ENCODE measurements around the gene KCND2. TPM values are rescaled to one million over a fixed set of nuclear protein-coding genes. Genes with fewer than 3 reads are reported as not detected.
"Not testable (repeated sequence)": the region's sequence is repeated elsewhere in the genome, so short reads cannot be mapped to it uniquely, and the experiment has no call there.

The KCND2 gene
- total RNA-seq, 2 experiments from 2014 or later = not detected

DNA sequence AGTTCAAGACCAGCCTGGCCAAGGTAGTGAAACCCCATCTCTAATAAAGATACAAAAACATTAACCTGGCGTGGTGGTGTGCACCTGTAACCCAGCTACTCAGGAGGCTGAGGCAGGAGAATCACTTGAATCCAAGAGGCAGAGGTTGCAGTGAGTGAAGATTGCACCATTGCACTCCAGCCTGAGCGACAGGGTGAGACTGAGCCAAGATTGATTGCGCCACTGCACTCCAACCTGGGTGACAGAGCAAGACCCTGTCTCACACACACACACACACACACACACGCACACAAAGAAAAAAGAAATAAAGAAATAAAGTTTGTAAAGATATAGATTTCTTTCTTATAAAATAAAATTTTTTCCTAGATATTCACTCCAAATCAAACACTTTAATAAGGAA, 305.7 kb downstream of the KCND2 start:
- H3K27ac Mint-ChIP-seq; ATAC-seq; POLR2A ChIA-PET; CTCF ChIA-PET; H3K4me3 Mint-ChIP-seq; H3K9me3 Mint-ChIP-seq (ENCODE audit: insufficient read depth); H3K36me3 Mint-ChIP-seq (ENCODE audit: low read depth); H3K4me1 Mint-ChIP-seq (ENCODE audit: low read depth); H3K27me3 Mint-ChIP-seq (ENCODE audit: low read depth); DNase-seq: not testable (repeated sequence)

GRCh38 chr7:120582916-120583315, 309.9 kb downstream of the KCND2 start:
- ATAC-seq = no peak
- no peaks in the 10 kb centered on the region for H3K4me1 Mint-ChIP-seq (ENCODE audit: low read depth)

DNA sequence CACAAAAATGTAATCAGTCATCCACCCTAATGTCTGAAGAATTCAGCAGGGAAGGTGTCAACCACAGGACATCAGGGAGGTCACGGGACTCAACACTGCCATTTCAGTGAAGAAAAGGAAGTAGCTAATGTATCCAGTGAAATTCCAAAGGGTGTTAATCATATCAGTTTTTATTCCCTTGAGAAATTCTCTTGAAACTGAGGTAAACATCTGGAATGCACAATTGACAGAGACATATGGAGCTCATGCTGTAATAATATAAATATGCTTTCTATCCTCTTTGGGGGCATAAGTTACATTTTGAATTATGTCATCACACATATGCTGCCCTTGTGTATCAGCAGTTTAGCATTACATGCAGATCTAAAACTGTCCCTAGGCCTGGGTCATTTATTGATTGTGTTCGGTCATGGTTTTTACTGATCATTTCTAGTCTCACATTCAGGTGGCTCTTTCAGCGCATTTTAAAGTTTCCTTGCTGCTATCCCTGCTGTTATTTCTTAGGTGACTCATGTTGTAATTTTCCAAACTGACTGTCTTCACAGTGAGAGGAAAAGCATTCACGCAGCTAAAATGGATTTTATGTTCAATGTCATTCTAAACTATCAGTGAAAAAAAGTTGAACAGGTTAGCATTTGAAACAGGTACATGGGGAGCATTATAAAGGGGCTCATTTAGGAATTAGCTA, 311.1 kb downstream of the KCND2 start:
- Mint-ChIP-seq H3K9me3 (ENCODE audit: insufficient read depth) (no peaks in the 10 kb centered on the region), H3K4me3 (no peak overlapping the region), H3K4me1 (ENCODE audit: low read depth) (no peaks in the 10 kb centered on the region), H3K36me3 (ENCODE audit: low read depth) (no peaks in the 10 kb centered on the region), H3K27ac (no peak overlapping the region), H3K27me3 (ENCODE audit: low read depth) (no peaks in the 10 kb centered on the region)
- ATAC-seq = no peak
- no peak for DNase-seq
- ChIA-PET CTCF (no interaction called here), POLR2A (no interaction called here)

More at GRCh38 chr7:120582916-120583315, 309.9 kb downstream of the KCND2 start:
- ChIA-PET CTCF (no interaction called here), POLR2A (no interaction called here)
- Mint-ChIP-seq H3K36me3 (ENCODE audit: low read depth) (no peaks in the 10 kb centered on the region), H3K9me3 (ENCODE audit: insufficient read depth) (no peaks in the 10 kb centered on the region), H3K27ac (no peak overlapping the region), H3K4me3 (no peak overlapping the region), H3K27me3 (ENCODE audit: low read depth) (no peaks in the 10 kb centered on the region)
- no peak for DNase-seq

- ChIA-PET CTCF (no interaction called here), POLR2A (no interaction called here)
- ATAC-seq (no peak), DNase-seq (no peak)
- Mint-ChIP-seq H3K36me3 (ENCODE audit: low read depth) (no peaks in the 10 kb centered on the region), H3K9me3 (ENCODE audit: insufficient read depth) (no peaks in the 10 kb centered on the region), H3K27me3 (ENCODE audit: low read depth) (no peaks in the 10 kb centered on the region), H3K4me3 (no peak overlapping the region), H3K27ac (no peak overlapping the region), H3K4me1 (ENCODE audit: low read depth) (no peaks in the 10 kb centered on the region)
Measured at GRCh38 chr7:120586571-120586970, 313.6 kb downstream of the KCND2 start.

DNA sequence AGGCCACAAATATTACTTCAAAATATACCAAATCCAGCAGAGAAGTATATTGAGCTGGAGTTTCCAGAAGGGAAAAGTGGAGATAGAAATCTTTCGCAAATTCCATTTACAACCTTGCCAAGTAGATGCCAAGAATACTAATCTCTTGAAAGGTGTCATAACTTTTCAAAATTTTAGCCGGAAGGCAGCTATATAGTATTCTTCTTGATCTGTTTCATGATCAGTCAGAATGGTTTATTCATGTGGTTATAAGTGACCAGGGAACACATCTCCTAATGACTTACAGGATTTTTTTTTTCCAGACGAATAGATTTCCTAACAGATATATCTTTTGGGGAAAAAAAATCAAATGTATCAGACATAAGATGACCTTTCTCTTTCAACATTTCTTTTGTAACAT, 314.3 kb downstream of the KCND2 start:
- Mint-ChIP-seq H3K9me3 (ENCODE audit: insufficient read depth) (no peaks in the 10 kb centered on the region), H3K36me3 (ENCODE audit: low read depth) (no peaks in the 10 kb centered on the region), H3K4me3 (no peak overlapping the region), H3K27me3 (ENCODE audit: low read depth) (no peaks in the 10 kb centered on the region), H3K27ac (no peak overlapping the region), H3K4me1 (ENCODE audit: low read depth) (no peaks in the 10 kb centered on the region)
- POLR2A ChIA-PET = no interaction called here
- ATAC-seq (no peak), DNase-seq (no peak)
- CTCF ChIA-PET = no interaction called here

DNA sequence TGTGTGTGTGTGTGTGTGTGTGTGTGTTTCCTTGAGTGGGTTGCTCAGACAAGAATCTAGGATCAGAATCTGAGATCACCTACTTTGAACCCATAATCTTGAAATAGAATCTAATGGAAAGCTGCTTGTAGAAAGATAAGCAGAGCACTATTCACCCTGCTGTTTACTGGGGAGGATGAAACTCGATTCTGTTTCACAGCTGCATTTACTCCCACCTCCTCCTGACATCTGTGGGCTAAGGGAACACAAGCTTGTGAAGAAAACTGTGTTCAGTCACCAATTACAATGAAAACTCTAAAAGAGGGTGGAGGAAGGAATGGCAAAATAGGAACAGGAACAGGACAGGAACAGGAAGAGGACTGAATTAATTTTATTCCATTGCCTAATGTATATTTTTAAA, 315.4 kb downstream of the KCND2 start:
- CTCF ChIA-PET = no interaction called here
- Mint-ChIP-seq H3K27me3 (ENCODE audit: low read depth) (no peaks in the 10 kb centered on the region), H3K27ac (no peak overlapping the region)

GRCh38 chr7:120588862-120589261, 315.9 kb downstream of the KCND2 start:
- ATAC-seq (no peak), DNase-seq (no peak)
- Mint-ChIP-seq H3K4me3 (no peak overlapping the region), H3K36me3 (ENCODE audit: low read depth) (no peaks in the 10 kb centered on the region), H3K27me3 (ENCODE audit: low read depth) (no peaks in the 10 kb centered on the region), H3K9me3 (ENCODE audit: insufficient read depth) (no peaks in the 10 kb centered on the region), H3K27ac (no peak overlapping the region), H3K4me1 (ENCODE audit: low read depth) (no peaks in the 10 kb centered on the region)
- ChIA-PET CTCF (no interaction called here), POLR2A (no interaction called here)

More for the DNA sequence above, 315.4 kb downstream of the KCND2 start:
- no peak for DNase-seq
- POLR2A ChIA-PET = no interaction called here
- Mint-ChIP-seq H3K36me3 (ENCODE audit: low read depth) (no peaks in the 10 kb centered on the region), H3K4me1 (ENCODE audit: low read depth) (no peaks in the 10 kb centered on the region), H3K4me3 (no peak overlapping the region), H3K9me3 (ENCODE audit: insufficient read depth) (no peaks in the 10 kb centered on the region)
- ATAC-seq = no peak

DNA sequence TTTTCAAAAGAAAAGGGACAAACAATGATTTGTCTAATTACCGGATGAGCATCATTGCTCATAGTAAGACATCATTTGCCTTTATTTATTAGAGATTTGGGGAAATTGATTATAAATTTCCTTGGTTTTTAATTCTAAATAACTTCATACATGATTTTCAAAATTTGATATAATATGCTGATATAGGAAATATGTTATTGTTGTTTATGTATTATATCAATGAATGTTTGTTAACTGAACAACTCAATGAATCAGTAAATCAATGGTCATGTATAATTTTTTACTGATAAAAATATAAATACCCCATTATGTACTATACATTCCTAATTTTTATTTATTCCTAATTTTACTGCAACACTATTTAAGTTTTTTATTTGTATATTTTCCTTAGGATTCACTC, 327.6 kb downstream of the KCND2 start:
- POLR2A ChIA-PET = no interaction called here
- H3K4me3 Mint-ChIP-seq = no peak overlapping the region
- no peaks in the 10 kb centered on the region for H3K27me3 Mint-ChIP-seq (ENCODE audit: low read depth)
- no peak overlapping the region for H3K27ac Mint-ChIP-seq
- no peak for ATAC-seq
- H3K4me1 Mint-ChIP-seq (ENCODE audit: low read depth) = no peaks in the 10 kb centered on the region
- no peaks in the 10 kb centered on the region for H3K36me3 Mint-ChIP-seq (ENCODE audit: low read depth)
- no peak for DNase-seq
- H3K9me3 Mint-ChIP-seq (ENCODE audit: insufficient read depth) = no peaks in the 10 kb centered on the region
- CTCF ChIA-PET = no interaction called here

GRCh38 chr7:120603366-120603765, 330.4 kb downstream of the KCND2 start:
- H3K27ac Mint-ChIP-seq = no peak overlapping the region

GRCh38 chr7:120609136-120609753, 336.3 kb downstream of the KCND2 start:
- CTCF ChIA-PET = no interaction called here
- H3K4me1 Mint-ChIP-seq (ENCODE audit: low read depth) = no peaks in the 10 kb centered on the region
- H3K4me3 Mint-ChIP-seq = no peak overlapping the region
- no peaks in the 10 kb centered on the region for H3K36me3 Mint-ChIP-seq (ENCODE audit: low read depth)
- peaks cover 3% of the 10 kb centered on the region for H3K9me3 Mint-ChIP-seq (ENCODE audit: insufficient read depth)
- POLR2A ChIA-PET = no interaction called here
- no peak for ATAC-seq
- H3K27ac Mint-ChIP-seq = no peak overlapping the region
- no peak for DNase-seq
- no peaks in the 10 kb centered on the region for H3K27me3 Mint-ChIP-seq (ENCODE audit: low read depth)

More at GRCh38 chr7:120603366-120603765, 330.4 kb downstream of the KCND2 start:
- Mint-ChIP-seq H3K9me3 (ENCODE audit: insufficient read depth) (no peaks in the 10 kb centered on the region), H3K27me3 (ENCODE audit: low read depth) (no peaks in the 10 kb centered on the region), H3K4me1 (ENCODE audit: low read depth) (no peaks in the 10 kb centered on the region), H3K4me3 (no peak overlapping the region), H3K36me3 (ENCODE audit: low read depth) (no peaks in the 10 kb centered on the region)
- DNase-seq = no peak
- ATAC-seq = no peak
- ChIA-PET CTCF (no interaction called here), POLR2A (no interaction called here)

DNA sequence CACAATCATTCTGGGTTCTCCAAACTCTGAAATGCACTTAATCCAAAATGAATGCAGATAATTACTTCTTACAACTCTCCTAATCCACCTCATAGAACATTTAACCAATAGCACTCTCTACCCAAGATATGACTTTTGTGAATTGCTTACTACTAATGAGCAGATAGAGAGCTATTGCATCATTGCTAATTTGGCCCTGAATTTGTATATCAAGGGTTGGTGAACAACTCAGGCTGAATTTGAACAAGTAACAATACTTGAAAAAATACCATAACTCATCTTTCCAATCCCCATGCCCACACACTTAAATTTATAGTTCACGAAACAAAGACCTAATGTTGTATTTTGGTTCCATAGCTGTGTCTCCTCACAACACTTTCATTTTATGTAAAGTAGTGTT, 339.0 kb downstream of the KCND2 start:
- H3K9me3 Mint-ChIP-seq (ENCODE audit: insufficient read depth) = peaks cover 3% of the 10 kb centered on the region
- no peak overlapping the region for H3K27ac Mint-ChIP-seq
- DNase-seq (no peak), ATAC-seq (no peak)
- H3K36me3 Mint-ChIP-seq (ENCODE audit: low read depth) = no peaks in the 10 kb centered on the region
- no peaks in the 10 kb centered on the region for H3K27me3 Mint-ChIP-seq (ENCODE audit: low read depth)
- POLR2A ChIA-PET = no interaction called here
- H3K4me3 Mint-ChIP-seq = no peak overlapping the region
- H3K4me1 Mint-ChIP-seq (ENCODE audit: low read depth) = no peaks in the 10 kb centered on the region
- CTCF ChIA-PET = no interaction called here

- DNase-seq = no peak
- Mint-ChIP-seq H3K9me3 (ENCODE audit: insufficient read depth) (no peaks in the 10 kb centered on the region), H3K27me3 (ENCODE audit: low read depth) (no peaks in the 10 kb centered on the region), H3K36me3 (ENCODE audit: low read depth) (no peaks in the 10 kb centered on the region), H3K4me3 (no peak overlapping the region), H3K4me1 (ENCODE audit: low read depth) (no peaks in the 10 kb centered on the region), H3K27ac (no peak overlapping the region)
- ATAC-seq = no peak
- ChIA-PET CTCF (no interaction called here), POLR2A (no interaction called here)
Measured at GRCh38 chr7:120615703-120616102, 342.7 kb downstream of the KCND2 start.

DNA sequence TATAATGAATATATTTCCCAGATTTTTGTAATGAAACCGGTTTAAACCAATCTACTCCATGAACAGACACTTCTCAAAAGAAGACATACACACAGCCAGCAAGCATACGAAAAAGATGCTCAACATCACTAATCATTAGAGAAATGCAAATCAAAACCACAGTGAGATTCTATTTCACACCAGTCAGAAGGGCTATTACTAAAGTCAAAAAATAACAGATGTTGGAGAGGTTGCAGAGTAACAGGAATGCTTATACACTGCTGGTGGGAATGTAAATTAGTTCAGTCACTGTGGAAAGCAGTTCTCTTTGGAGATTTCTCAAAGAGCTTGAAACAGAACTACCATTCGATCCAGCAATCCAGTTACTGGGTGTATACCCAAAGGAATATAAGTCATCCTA, 344.3 kb downstream of the KCND2 start:
- ATAC-seq (no peak), DNase-seq (no peak)
- POLR2A ChIA-PET = no interaction called here
- H3K4me1 Mint-ChIP-seq (ENCODE audit: low read depth) = no peaks in the 10 kb centered on the region
- H3K9me3 Mint-ChIP-seq (ENCODE audit: insufficient read depth) = no peaks in the 10 kb centered on the region
- CTCF ChIA-PET = no interaction called here
- no peaks in the 10 kb centered on the region for H3K36me3 Mint-ChIP-seq (ENCODE audit: low read depth)
- H3K4me3 Mint-ChIP-seq = no peak overlapping the region
- H3K27ac Mint-ChIP-seq = no peak overlapping the region
- no peaks in the 10 kb centered on the region for H3K27me3 Mint-ChIP-seq (ENCODE audit: low read depth)
